Measurements from ENCODE around the gene KIF1A.

The KIF1A gene

DNA sequence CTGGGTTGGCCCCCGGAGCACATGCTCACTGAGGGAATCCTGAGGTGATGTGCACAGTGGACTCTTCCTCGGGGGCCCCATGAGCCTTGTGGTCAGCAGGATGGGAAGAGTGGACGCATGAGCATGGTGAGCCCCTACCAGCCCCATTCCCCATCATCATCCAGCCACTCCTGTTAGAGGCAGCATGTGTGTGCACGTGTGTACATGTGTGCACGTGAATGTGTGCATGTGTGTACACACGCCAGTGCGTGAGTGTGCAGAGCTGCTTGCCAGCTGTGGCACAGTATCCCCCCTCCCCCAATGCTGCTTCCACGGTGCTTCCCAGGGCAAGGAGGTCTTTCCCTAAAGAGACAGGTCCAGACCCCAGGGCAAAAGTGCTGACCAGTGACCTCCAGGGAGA is 57.8 kb downstream of the KIF1A start:
- DNase-seq, result no peak

GRCh38 chr2:240760576-240761246 is 59.3 kb downstream of the KIF1A start:
- DNase-seq, result no peak

DNA sequence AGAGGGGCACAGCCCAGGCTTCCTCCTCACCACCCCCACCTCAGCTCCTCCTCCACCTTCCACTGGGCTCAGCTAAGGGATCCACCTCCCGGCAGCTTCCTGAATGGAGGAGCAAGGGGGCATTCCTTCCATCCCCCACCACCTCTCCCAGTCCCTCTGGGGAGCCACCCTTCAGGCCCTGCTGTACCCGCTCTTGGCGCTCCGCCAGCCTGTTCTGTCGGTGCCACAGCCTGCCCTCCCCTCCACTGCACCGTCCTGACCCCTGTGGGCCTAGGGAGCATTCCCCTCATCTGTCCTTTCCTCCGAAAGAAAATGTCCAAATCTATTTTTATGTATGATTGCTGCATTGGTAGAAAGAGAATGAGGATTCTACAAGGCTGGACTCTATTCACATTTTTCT is 59.9 kb downstream of the KIF1A start:
- DNase-seq, result no peak

- no peak for DNase-seq
These were observed 60.6 kb downstream of the KIF1A start for GRCh38 chr2:240759459-240759858.

DNA sequence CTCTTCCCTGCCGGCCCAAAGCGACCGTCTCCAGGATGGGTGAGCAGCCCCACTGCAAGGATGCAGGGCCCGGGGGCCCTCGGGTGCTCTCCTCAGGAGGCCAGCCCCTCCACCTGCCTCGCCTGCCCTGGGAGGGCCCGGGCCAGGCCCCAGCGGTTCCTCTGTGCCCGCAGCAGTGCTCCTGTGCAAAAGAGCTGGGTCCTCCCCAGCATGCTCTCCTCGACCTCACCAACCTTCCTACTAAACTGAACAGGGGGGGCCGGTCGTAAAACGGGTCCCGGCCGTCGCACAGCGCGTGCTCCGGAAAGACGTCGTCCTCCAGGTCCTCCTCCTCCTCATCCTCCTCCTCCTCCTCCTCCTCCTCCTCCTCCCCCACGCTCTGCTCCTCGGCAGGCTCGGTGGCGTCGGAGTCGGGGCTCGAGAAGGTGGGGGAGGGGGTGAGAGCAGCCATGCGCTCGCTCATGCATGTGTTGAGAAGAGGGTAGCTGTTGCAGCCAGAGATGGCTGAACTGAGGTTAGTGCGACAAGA is 62.9 kb downstream of the KIF1A start:
- DNase-seq, result no peak

DNA sequence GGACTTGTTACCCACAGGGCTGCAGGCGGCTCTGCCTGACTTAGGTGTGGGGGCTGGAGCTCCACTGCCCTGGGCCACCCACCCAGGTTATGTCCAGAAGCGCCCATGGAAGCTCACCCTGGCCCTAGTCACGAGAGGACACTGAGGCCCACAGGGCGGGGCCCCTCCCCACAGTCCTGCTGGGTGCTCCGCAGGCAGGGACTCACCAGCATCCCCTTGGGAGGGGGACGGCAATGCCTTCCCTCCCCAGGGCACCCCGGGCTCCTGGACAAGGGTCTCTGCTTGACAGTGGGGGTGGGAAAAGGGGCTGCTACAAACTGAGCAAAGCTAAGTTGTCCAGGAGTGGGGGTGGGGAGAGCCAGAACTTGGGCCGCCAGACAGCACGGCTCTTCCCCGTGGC is 67.8 kb downstream of the KIF1A start:
- no peak for DNase-seq

- no peak for DNase-seq
These were observed 69.6 kb downstream of the KIF1A start for GRCh38 chr2:240750409-240750808.

- DNase-seq, result no peak
These were observed 70.5 kb downstream of the KIF1A start for GRCh38 chr2:240749516-240749915.

DNA sequence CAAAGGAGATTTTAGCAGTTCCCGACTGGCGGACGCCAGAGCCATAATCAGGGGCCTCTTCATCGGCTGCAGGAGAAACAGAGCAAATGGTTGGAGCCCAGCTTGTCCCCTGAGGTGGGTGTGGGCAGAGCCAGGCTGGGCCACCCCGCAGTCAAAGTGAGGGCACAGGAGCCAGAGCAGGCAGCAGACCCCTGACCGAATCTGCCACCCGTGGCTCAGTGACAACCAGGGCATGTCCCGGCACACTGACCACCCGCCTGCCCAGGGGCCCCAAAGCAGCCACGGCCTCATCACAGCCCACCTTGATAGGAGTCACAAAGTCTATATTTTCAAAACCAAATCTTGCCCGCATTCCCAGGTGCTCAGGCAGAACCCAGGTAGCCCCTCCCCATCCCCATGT is 72.8 kb downstream of the KIF1A start:
- DNase-seq, result no peak

DNA sequence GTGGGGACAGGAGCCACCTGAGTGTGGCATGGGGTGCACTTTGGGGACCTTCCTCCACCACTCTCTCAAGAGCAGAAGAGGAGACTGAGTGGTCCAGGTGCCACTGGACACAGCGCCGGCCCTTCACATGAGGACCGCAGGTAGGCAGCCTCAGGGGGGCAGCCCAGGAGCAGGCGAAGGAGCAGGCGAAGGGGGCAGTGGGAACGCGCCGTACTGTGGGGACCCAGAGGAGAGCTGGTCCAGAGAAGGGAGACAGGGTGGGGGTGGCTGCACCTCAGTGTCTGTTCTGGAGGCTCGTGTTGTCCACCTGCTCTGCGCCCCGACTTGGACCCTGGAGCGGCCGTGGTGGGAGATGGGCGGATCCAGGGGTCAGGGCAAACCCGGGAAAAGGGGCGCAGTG is 73.3 kb downstream of the KIF1A start:
- DNase-seq, result no peak

DNA sequence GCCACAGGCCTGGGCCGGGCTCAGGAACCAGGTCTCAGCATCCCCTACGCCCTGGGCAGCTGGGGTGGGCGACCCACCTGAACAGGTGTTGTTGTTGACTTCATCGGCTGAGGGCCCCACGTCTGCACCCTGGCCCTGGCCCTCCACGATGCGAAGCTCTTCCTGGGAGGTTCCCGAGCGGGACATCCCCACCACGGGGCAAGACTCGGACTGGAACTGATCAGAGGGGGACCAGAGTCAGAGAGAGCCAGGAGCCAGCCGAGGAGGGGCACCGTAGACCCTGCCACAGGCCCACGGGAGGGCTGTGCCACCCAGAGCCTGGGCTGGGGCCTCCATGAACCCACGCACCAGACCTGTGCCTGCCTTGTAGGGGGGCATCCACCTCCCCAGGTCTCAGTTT is 74.1 kb downstream of the KIF1A start:
- no peak for DNase-seq

- DNase-seq, result no peak
These were observed 74.6 kb downstream of the KIF1A start for GRCh38 chr2:240745456-240745855.

DNA sequence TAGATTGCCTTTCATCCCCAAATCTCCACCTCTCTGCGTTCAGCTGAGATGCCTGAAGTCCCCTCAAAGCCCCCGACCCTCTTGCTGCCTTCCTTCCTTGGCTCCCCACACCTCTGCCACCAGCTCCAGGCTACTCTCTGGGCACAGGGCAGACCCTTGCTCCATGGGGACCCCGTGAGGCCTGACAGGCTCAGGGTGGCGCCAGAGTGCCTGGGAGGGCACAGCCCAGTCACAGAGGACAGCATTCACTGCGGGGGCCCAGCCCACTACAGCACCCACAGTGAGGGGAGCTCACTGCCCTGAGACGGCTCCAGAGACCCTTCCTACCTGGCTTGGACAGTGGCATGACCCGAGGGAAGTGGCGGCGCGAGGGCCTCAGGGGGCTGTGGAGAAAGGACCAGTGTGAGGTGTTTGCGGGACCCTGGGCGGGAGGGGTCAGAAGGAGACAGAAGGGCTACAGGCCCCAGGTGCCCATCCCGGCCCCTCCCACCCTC is 77.4 kb downstream of the KIF1A start:
- DNase-seq, result no peak

- DNase-seq, result no peak
These were observed 78.9 kb downstream of the KIF1A start for GRCh38 chr2:240741091-240741490.

GRCh38 chr2:240739797-240740196 is 80.2 kb downstream of the KIF1A start:
- DNase-seq, result no peak

DNA sequence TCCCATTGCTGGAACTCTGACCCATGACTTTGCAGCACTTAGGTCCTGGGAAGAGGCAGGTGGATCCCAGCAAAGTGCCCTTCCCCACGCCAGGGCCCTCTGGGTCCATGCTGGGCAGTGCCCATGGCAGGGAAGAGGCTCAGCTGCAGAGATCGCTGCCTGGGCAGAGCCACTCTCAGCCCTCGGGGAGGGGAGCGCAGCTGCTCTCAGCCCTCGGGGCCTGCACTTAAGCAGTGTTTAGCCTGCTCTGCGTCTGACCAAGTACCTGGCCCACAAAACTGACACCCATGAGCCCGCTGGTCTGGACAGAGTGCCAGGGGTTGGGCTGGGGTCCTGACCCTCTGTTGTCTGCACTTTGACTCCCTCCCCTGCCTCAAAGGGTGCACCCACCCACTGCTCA is 82.1 kb downstream of the KIF1A start:
- DNase-seq, result no peak

DNA sequence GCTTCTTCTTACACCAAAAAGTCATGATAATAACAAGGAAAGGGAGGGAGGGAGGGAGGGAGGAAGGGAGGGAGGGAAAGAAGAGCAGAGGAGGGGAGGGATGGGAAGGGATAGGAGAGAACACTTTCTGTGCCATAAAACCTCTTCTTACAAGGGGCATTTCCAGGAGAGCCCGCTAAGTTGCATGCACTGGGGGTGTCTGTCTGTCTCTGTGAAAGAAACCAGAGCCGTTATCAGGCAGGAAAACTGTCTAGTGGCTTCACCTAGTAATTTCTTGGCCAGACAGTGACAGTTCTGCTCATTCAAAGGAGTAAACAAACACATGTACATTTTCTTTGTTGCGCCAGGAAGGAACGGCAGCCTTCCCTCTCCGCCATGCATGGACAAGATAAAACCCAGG is 82.5 kb downstream of the KIF1A start:
- DNase-seq, result no peak

GRCh38 chr2:240736281-240737250 is 83.5 kb downstream of the KIF1A start:
- DNase-seq, result no peak

DNA sequence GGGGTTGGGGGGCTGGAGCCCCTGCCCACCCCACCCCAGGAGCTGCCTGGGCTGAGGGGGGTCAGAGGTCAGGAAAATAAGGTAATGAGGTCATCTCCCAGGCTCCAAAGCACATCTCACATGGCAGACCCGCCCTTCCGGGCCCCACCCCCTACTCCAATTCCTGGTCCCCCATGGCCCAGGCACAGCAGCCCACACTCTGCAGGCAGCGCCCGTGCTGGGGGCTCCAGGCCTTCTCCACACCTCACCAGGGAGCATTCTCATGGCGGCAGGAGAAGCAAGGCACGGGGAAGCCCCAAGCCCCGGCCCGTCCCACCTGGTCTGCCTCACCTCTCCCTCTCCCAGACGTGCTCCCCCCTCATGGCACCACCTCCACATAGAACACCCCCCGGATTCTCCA is 84.5 kb downstream of the KIF1A start:
- DNase-seq, result no peak

GRCh38 chr2:240734756-240735155 is 85.3 kb downstream of the KIF1A start:
- DNase-seq, result no peak

DNA sequence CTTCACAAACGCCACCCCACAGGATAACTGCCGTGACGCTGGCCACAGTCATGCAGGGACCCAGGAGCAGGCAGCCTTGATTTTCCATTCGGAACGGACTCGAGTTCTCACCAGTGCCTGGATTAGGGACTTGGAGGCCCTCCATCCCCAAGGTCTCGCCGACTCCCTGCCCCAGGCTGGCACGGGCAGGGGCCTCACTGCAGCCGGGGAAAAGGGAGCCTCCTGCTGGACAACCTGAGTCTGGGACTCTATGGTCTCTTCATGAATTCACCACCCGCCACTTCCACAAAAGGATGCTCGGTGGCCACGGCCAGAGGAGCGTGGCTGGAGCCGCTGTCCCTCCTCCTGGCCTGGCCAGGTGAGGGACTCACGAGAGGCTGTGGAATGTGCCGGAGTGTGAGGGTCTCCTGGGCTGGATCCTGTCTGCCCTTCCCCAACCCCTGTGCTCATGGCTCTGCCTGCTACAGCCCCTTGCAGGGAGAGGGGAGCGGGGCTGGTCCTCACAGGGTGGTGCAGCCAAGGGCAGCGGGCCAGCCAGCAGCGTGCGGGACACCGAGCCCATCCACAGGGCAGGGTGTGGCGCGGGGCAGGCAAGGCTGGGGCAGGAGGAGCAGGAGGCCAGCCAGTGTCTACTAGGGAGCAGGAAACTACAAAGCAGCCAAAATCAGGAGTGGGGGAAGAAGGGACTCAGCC is 86.1 kb downstream of the KIF1A start:
- no peak for DNase-seq

- no peak for DNase-seq
These were observed 87.0 kb downstream of the KIF1A start for GRCh38 chr2:240732911-240733622.

GRCh38 chr2:240732184-240732583 is 87.8 kb downstream of the KIF1A start:
- no peak for DNase-seq
